ENCODE measurements around the gene BLTP3B.

Gene BLTP3B

DNA sequence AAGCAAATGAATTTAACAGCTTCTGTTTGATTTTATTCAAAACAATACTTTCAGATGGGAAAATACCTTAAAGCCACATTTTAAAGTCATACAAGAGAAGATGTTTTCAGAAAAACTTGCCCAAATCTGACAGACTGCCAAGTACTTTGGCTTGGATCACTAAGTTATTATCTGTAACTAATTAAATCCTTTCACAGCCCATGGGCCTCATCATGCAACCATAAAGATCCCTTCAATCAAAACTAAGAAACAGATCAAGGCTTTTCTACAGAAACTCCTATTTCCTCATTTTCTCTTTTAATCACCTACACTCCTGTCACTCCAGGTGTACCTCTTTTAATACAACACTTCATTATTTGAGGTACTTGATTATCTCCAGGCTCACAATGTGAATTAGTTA, 28.1 kb downstream of the BLTP3B start:
- no peak for DNase-seq

DNA sequence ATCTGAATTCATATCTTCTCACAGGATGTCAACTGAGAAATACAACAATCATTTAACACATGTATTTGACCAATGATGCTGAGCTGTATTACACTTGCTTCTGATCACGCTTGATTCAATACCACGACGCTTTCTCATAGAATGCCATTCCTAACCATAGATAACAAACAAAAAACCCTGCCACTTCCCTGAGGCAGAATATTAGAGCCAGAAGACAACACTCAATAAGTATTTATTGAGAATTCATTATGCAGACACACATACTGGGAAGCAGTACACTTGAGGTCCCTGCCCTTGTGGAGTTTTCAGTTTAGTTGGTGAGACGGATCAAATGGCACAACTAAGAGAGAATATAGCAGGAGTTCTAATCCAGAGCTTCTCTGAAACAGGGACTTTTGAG, 32.4 kb downstream of the BLTP3B start:
- DNase-seq: no peak

DNA sequence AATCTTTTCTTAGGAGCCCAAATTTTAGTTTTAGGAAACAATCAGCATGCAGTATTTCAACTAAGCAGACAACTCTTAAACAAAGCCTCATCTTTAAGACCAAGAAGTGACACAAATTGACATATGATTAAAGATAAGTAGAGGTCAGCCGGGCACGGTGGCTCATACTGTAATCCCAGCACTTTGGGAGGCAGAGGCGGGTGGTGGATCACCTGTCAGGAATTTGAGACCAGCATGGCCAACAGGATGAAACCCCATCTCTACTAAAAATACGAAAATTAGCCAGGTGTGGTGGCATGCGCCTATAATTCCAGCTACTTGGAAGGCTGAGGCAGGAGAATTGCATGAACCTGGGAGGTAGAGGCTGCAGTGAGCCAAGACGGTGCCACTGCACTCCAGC, 35.8 kb downstream of the BLTP3B start:
- DNase-seq: no peak

DNA sequence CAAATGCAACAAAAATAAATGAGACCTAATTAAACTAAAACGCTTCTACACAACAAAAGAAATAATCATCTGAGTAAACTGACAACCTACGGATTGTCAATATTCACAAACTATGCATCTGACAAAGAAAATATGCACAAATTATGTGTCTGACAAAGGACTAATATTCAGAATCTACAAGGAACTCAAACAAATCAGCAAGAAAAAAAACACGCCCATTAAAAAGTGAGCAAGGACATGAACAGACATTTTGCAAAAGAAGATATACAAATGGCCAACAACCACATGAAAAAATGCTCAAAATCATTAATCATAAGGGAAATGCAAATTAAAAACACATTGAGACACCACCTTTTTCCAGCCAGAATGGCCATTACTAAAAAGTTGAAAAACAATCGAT, 37.0 kb downstream of the BLTP3B start:
- DNase-seq: peak; percentile 1

DNA sequence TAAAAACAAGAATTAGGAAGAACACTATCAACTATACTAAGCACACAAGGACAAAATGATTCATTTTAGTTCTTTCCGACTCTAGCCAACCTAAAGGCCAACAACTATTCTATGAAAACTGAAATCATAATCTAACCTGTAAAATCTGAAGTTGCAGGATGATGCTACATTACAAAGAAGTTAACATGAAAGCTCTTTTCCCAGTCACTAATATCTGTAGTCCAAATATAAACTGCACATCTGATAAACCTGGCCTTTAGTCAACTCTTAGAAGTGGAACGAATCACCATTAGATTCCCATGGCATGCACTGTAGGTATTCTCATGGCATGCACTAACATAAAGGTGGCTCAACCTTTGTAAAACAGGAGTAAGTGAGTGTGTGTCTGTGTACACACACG, 41.7 kb downstream of the BLTP3B start:
- no peak for DNase-seq
